Measurements from ENCODE around the gene INSRR. TPM values are rescaled to one million over a fixed set of nuclear protein-coding genes. Genes with fewer than 3 reads are reported as not detected.

INSRR gene
- total RNA-seq, 1 donor from 2014 or later, result not detected

GRCh38 chr1:156802421-156802935, 56.4 kb downstream of the INSRR start:
- peaks cover 49% of the 10 kb centered on the region for H3K36me3 ChIP-seq
- H3K4me1 ChIP-seq, result peaks cover 27% of the 10 kb centered on the region
- no peaks in the 10 kb centered on the region for H3K9me3 ChIP-seq
- no peak for ATAC-seq
- no peak for TF ChIP-seq CTCF (IDR thresholded peaks at IDR 0.05)
- no peaks in the 10 kb centered on the region for H3K27me3 ChIP-seq (ENCODE audit: low read depth)
- no peak for DNase-seq
- no peak overlapping the region for H3K4me3 ChIP-seq
- intact Hi-C loops (cut with DNase I), result no loop called here
- H3K27ac ChIP-seq, result no peak overlapping the region

GRCh38 chr1:156801409-156802121, 57.4 kb downstream of the INSRR start:
- no peak for DNase-seq
- no peak overlapping the region for H3K4me3 ChIP-seq
- H3K36me3 ChIP-seq, result peaks cover 58% of the 10 kb centered on the region
- no peak overlapping the region for H3K27ac ChIP-seq
- TF ChIP-seq CTCF (IDR thresholded peaks at IDR 0.05), result no peak
- peaks cover 23% of the 10 kb centered on the region for H3K4me1 ChIP-seq
- no peaks in the 10 kb centered on the region for H3K27me3 ChIP-seq (ENCODE audit: low read depth)
- intact Hi-C loops (cut with DNase I), result no loop called here
- no peaks in the 10 kb centered on the region for H3K9me3 ChIP-seq
- no peak for ATAC-seq

GRCh38 chr1:156797212-156797871, 61.6 kb downstream of the INSRR start:
- peaks cover 99% of the 10 kb centered on the region for H3K36me3 ChIP-seq
- H3K4me3 ChIP-seq, result no peak overlapping the region
- H3K4me1 ChIP-seq, result no peaks in the 10 kb centered on the region
- H3K27ac ChIP-seq, result no peak overlapping the region
- intact Hi-C loops (cut with DNase I), result no loop called here
- H3K9me3 ChIP-seq, result no peaks in the 10 kb centered on the region
- H3K27me3 ChIP-seq (ENCODE audit: low read depth), result no peaks in the 10 kb centered on the region
- TF ChIP-seq CTCF (IDR thresholded peaks at IDR 0.05), result peak; percentile 66
- peak; percentile 59 to 62 for ATAC-seq
- DNase-seq, result no peak

GRCh38 chr1:156796340-156797097, 62.4 kb downstream of the INSRR start:
- ATAC-seq (peak; percentile 16 to 41), DNase-seq (no peak)
- Histone ChIP-seq H3K36me3 (peaks cover 100% of the 10 kb centered on the region), H3K4me1 (no peaks in the 10 kb centered on the region), H3K27ac (no peak overlapping the region), H3K9me3 (no peaks in the 10 kb centered on the region), H3K4me3 (no peak overlapping the region), H3K27me3 (ENCODE audit: low read depth) (no peaks in the 10 kb centered on the region)
- intact Hi-C loops (cut with DNase I), result no loop called here
- TF ChIP-seq CTCF (IDR thresholded peaks at IDR 0.05), result no peak

GRCh38 chr1:156795787-156796186, 63.1 kb downstream of the INSRR start:
- no peak for TF ChIP-seq CTCF (IDR thresholded peaks at IDR 0.05)
- Histone ChIP-seq H3K4me1 (no peaks in the 10 kb centered on the region), H3K9me3 (no peaks in the 10 kb centered on the region), H3K4me3 (no peak overlapping the region), H3K27me3 (ENCODE audit: low read depth) (no peaks in the 10 kb centered on the region), H3K36me3 (peaks cover 100% of the 10 kb centered on the region), H3K27ac (no peak overlapping the region)
- ATAC-seq (no peak), DNase-seq (no peak)
- intact Hi-C loops (cut with DNase I), result no loop called here
